NCI-H1436 (cell line): ENCODE results near the gene GRB10.
A peak's percentile ranks its signal among the peaks of the same experiment; 100 is the strongest.

Experiments
- DNase-seq: peaks from one replicate; lab custom pipeline; 2025; lab: John Stamatoyannopoulos, UW

The GRB10 gene

DNA sequence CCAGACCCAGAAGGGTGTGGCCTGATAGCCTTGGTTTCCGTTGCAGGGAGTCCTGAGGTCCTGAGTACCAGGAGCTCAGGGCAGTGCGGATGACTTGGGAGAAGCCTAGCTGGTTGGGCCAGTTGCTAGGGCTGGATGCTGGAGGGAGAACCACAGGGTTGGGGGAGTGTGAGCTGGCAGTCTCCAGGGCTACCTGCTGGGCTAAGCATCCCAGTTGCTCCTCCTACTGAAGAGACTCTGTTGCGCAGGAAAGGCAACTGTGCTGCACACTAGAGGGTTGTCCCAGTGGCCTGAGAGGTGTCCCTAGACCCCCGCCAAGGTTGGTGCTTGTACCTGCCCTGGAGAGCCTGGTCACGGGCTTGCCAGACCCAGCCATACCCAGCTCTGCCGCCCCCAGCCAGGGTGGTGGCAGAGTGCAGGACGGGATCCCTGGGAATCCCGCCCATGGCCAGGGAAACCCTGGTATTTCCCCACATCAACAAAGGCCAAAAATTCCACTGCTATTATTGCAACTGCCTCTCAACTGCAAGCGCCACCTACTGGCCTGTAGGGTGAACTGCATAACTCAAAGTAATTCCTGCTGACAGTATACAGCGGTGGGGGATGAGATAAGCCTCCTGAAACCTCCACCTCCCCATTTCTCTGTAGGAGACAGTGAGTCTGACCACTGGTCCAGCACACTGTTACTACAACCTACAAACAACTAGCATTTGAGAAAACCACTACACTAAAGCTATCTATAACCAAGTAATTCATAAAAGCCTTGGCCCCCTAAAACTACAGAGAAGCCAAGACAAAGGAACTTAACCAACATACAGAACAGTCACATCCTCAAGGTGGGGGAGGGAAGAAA is 149.9 kb downstream of the GRB10 start:
- peak; percentile 30 for DNase-seq

DNA sequence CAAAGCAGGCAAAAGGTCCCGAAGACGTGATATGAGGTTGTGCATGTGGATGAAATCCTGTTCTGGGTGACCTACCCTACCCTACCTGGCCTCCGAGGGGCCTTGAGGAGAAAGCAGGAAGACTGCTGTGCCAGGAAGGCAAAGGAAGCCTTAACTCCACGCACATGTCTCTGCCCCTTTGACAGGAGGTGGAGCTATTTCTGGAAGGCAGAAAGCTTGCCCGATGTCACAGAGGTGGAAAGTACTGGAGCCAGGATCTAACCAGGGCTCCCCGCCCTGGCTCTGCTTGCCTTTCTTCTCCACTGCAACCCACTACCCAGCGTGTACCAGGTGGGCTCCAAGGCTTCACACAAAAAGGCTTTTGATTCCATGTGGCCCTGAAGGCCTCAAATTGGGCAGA is 151.1 kb downstream of the GRB10 start:
- no peak for DNase-seq

DNA sequence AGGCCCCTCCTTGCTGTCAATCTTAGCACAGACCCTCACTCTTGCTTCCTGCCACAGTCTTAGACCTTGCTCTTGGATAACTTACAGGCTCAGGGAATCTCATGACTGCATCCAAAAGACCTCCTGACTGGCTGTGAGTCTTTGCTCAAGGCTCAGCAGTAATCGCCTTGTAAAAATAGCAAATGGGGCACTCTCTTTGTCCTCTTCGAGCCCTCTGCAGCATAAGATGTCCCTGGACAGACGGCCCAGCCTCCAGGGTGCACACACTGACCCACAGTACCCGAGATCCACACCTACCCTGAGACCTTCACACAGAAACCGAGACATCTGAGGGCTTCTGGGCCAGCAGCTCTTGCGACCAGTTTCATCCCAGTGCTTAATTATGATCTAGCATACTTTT is 151.6 kb downstream of the GRB10 start:
- DNase-seq = no peak

DNA sequence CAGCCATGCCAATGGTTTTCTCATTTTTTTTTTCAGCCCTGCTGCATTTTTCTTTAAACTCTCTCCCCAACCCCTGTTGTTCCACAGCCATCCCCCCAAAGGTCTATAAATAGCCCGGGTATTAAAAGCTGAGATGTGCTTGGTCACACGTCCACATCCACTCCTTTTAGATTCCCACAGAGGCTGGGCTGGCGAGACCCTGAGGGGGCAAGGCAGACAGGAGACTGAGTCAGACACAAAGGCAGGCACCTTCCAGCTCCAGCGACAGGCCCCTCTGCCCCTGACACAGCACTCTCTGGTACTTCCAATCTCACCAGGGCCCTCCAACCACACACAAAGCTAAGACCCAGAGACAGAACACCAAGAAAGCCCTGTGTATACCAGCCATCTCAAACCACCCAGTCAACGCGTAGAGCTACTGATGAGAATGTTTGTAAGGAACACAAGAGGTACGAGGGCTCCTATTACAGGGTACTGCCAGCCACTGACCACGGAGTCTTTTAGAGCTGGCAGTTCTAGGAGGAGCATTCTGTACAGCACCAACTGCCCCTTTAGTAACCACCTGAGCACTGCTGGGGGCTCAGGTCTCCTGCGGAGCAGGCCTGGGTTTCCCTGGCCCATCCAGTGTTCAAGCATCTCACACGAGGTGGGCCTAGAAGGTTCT is 153.3 kb downstream of the GRB10 start:
- DNase-seq = no peak

DNA sequence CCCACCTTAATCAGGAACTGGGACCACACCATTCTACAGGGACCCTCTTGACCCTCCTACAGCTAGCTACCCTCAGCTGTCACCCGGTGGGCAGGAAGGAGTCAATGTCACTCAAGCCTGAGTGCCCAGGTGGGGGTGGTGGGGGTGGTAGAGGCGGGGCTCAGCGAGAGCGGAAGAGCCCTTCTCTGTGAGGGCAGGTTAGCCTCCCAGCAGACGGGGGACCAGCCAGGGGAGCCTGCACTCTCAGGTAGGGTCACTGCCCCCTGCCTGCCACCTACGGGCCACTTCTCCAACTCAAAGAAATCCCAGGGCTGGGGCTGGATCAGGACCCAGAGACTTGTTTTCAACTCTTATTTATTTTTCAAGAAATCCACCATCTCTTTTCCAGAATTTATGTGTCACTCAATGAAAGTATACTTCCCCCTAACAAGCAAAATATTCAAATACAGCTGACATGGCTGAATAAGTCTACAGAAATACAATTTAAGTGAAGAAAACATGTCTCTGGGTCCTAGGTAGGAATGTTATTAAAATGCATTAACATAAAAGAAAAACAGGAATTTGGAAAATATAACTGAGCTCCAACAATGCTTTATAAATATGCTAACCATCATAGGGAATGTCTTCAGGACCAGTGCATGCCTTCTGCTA is 154.1 kb downstream of the GRB10 start:
- no peak for DNase-seq

DNA sequence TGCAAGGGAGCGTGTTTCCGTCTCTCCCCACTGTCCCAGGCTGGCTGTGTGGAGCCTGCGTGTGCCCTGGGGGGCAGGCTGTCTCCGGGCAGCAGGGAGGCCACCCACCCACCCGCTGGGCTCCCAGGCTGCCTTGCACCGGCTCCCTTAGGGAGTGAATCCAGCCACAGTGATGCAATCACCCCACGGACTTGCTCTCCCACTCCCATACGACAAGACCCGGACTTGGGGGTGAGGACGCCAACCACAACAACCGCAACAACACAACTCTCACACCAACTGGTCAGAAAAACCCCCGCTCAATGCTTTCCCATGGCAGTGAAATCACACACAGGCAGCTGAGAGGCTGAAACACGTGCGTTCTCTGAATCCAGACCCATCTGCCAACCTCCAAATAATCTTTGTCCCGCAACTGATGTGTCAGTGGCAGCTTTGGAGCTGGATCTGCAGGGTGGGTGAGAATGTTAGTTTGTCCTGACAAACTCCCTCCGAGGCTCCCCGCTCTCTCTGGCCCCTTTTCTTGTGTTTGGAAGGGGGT is 154.8 kb downstream of the GRB10 start:
- no peak for DNase-seq

DNA sequence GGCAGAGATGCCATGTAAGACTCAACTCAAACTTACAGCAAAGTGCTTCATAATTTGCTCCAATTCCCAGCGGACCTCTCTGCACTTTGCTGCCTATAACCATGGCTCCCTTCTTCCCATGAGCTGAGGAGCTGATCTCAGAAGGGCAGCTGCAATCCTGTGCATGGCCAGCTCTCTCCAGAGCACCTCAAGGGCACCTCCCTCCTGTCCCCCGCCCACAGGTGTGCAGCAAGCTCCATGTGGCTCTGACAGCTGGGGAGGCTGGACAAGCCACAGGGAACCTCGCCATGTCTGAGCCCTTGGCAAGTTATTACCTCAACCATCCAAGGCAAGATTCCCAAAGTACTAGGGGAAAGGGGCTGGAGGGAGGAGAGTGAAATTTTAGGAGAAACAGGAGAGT is 156.4 kb downstream of the GRB10 start:
- no peak for DNase-seq

DNA sequence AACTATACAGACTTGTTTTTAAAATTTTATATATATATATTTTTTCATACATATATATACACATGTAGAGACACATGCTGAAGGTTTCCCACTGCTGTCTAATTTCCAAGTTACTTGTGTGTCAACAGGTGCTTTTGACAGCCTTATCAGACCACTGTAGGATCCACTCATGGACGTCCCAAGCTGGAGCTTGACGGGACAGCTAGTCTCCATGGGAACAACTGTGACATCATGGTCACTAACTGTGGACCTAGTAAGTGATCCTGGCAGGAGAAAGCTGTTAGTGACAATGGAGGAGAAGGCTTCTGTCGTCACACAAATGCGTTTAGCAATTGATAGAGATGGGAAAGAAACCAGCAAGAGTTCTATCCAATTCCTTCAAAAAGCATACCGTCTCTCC is 157.3 kb downstream of the GRB10 start:
- DNase-seq = no peak

DNA sequence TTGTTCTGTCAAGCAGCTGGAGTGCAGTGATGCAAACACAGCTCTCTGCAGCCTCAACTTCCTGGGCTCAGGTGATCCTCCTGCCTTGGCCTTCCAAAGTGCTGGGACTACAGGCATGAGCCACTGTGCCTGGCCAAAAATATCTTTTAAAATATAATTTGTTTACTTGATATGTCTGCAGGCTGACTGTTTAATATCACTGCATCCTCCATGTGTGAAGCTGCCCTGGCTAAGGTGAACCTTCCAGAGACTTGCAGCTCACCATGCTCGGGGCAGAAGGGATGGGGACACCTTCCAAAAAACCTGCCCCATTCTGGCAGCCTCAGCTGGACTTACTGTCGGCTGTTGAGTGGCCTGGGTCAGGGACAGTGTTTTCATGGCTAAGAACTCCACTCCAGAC is 159.9 kb downstream of the GRB10 start:
- DNase-seq = no peak

DNA sequence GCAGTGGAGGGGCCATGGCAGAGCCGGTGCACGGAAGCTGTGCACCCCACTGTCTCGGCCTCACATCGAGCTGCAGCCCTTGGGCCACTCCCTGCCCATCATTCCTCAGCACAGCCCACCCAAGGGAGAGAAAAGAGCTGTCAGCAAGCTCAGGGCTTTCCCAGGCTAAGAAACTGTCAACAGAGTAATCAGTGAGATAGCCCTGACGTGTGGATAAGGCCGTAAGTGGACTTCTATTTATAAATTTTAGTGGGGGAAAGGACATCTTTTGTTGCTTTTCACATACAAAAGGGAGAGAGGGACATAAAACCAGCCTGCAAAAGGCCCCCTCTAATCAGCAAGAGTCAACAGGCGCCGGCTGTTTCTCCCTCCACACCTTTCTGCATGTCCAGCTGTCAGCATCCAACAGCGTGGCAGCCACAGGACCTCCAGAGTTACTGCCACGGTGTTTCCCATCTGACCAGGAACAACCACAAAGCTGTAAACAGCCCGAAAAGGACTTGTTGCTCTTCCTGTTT is 160.7 kb downstream of the GRB10 start:
- DNase-seq = no peak

DNA sequence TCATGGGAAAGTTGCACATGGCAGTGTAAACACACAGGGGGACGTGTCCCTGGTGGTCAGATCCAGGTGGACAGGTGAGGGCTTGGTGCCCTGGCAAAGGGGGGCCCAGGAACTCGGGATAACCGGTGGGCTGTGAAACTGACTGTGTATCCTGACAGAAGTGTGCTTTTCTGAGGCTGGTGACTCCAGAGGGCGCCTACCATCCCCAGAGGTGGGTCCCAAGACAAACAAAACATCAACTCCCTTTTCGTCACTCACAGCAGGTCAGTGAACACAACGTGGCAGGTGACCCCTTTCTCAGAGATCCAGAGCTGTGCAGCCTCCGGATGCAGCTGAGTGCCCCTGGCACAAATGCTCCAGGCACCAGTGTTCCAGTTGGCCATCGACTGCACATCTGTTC is 161.5 kb downstream of the GRB10 start:
- no peak for DNase-seq

DNA sequence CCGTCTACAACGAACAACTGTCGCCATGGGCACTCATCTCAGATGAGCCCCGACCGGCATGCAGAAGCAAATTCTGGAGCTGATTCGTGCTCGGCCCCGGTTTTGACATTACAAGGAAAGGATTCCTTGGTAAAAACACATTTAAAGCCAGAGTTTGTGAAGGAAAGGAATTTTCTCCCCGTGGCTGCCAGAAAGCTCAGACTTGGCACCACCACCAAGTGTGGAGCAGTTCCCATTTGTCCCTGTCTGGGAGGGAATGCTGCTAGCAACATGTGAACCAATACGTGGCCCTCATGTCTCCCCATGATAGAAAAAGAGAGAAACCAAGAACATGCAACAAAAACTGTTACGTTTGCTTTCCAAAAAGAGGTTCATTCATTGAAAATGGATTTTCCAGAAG is 162.3 kb downstream of the GRB10 start:
- no peak for DNase-seq

DNA sequence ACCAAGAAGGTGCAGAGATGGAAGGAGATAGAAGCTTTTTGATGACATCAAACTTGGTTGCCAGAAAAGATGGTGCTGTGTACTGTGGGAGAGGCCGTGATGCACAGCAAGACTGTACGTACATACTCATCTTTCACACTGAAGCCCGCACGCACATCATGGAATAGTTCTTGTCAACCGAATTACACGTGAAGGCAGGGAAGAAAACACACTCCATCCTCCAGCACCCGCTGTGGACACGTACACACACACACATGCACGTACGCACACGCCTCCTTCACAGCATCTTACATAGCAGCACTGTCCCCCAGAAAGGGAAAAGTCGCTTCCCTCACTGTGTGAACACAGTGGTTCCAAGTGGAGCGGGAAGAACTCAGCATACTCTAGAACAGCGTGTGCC is 163.0 kb downstream of the GRB10 start:
- DNase-seq = no peak

DNA sequence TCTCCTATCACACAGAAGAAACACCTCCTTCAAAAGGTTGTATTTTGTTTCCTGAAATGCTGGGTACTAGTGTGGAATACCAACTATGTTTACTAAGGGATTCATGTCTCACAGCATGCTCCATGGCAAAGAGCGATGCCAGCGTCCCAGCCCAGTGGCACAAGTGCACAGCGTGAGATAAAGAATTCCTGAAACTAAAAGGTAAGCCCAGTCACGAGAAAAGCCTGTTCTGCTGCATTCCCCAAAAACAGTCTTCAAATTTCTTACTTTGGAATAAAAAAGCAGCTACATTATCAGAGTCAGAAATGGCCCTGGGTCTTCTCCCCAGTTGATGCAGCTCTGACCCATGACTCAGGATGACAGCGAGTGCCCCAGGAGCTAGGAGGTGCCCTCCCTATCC is 164.4 kb downstream of the GRB10 start:
- no peak for DNase-seq

DNA sequence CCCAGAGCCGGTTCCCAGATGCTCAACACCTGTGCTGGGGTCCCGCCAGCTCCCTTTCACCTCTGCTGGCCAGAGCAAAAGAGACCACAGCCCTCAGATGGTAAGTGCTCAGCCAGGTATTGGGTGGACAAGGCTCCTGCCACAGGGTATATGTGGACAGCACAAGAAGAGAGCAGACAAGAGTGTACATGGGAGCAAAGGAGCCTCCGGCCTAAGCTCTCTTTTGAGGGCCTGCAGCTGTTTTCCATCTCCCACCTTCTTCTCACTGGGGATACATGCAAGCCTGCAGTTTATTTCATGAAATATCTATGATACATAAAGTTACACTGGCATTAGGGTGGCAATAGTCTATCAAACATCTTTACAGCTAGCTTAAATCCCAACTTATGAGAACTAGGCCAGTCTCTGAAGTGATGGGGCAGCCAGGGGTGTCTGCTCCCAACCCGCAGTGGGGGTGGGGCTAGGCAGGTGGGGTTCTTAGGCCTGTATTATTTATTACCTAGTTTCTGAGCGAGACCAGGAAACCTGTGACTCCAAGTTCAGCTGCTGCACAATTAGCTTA is 167.1 kb downstream of the GRB10 start:
- no peak for DNase-seq

DNA sequence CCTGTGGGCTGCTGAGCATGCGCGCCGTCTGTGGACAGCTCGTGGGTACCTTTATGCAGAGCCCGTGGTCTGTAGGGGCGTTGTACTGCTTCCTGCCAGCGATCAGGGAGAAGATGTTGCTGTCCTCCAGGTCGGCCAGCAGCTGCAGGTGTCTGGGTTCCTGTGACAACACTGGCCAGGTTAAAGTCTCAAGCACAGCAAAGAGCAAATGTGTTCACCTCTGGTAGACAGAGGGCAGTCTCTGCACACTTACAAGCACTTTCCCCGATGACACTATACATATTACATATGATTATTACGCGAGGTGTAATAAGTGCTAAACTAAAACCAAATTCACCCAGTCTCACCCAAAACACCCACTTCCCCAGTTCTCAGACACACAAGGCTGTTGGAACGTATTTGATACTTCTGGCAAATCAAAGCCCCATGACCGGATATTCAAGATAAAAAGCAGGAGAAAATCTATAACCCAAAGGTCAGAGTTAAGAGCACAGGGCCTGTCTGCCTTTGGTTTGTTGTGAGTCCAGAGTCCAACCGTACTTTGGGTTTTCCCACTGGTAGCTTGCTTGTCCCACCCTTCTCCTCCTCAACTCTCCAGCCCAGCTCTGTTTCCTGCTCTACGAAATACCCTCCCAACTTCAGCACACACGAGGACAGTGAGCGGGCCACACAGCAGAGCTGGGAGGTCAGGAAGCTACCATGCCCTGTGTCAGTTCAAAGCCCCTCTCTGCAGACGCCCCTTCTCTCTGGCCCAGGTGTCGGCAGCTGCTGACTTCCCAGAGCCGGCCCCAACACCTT is 167.8 kb downstream of the GRB10 start:
- DNase-seq = no peak

DNA sequence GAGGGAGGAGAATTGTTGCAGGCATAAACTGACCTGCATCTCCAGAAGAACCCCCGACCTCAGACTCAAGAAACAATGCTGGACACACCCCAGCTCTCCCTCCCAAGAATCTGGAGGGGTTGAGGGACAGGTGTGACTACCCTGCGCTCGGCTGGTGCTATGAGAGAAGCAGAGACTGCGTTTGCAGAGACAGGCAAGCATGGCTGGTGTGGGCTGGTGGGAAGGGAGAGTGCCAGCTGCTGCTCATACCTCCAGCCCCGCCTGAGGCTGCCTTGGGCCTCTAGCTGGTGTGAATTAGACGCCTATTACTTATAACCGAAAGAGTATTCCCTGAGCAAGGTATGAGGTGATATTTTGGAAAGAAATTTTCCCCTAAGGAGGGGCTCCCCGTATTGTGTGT is 169.2 kb downstream of the GRB10 start:
- no peak for DNase-seq

DNA sequence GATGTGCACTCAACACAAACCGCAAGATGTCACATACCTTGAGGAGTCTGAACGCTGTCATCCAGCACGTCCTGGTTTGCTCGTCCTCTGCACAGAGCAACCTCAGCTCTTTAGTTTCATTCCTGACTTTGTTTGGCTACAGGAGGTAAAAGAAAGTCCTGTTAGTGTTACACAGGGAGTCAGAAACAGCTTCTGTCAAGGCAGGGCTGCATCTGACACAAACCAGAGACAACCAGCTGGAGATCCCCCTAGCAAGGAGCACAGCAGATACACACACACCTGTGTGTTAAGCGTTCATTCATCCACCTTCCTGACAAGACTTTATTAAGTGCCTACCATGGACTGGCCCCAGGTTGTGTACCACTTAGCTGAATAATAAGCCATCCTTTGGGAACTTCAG is 170.0 kb downstream of the GRB10 start:
- DNase-seq = no peak

DNA sequence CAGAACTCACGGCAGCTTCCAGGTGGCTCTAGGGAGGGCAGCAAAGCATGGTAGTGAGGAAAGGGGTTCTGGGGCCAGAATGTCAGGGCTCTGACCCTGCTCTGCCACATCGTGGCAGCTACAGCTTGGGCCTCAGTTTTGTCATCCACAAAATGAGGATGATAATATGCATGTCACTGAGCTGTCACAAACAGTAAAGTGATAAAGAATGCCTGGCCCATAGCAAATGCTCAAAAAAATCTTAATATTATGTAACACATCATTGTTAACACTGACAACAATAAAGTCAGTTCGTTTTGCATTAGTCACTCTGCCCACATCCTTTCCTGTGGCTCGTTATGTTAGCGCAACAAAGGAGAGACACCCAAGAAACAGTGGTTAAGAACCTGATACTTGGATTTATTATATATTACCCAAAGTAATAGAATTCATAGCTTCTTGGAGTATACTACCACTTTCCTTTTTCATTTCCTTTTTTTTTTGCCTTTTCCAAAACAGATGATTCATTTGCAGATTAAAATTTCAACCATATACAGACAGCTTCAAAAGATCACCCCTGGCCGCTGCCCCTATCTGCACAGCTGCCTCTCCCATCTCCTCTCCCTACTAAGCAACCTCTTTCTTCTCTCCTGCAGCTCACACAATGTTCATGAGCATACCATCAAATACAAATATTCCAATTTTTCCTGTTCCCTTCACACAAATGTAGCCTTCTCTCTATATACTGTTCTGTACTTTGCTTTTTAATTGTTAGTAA is 172.0 kb downstream of the GRB10 start:
- DNase-seq = no peak

DNA sequence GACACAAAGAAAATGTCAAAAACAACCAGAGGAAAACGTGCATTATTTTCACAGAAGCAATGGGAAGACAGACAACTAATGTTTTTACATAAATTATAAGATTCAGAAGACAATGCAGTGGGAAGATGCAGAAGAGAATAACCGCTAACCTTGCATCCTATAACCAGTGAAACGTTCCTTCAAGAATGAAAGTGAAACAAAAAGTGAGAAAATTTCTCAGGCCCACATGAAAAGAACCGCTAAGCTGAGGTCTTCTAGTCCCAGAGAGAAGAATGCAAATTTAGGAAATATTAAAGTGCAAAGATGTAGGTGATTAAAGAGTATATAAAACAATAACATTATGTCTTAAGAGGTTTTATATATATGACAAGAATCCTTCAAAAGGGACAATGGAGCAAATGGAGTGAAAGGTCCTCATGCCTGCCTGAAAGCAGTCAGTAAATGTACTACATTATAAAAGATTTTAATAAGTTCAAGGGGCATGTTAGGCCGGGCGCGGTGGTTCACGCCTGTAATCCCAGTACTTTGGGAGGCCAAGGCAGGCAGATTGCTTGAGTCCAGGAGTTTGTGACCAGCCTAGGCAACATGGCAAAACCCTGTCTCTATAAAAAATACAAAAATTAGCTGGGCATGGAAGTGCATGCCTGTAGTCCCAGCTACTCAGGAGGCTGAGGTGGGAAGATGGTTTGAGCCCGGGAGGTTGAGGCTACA is 174.3 kb downstream of the GRB10 start:
- DNase-seq = no peak
